Mesendoderm (in vitro differentiated cells): ENCODE measurements around the gene CNTNAP4.

ENCODE experiments used
- DNase-seq: peaks from one replicate; pipeline ENCODE4 v3.0.0; 2013
- H2AK5ac ChIP-seq: 2 replicates; pipeline ENCODE4 v1.6.1; 2013; ENCODE audit warnings: low read length, inconsistent platforms
- H2BK120ac ChIP-seq: 2 replicates; pipeline ENCODE4 v1.6.1; 2013; ENCODE audit warnings: low read depth, mild to moderate bottlenecking, low read length, moderate library complexity, mixed read lengths
- H2BK15ac ChIP-seq: replicated peaks from 2 replicates; pipeline ENCODE4 v1.6.1; 2013; ENCODE audit warnings: low read depth, mild to moderate bottlenecking, moderate library complexity
- H2BK5ac ChIP-seq: 2 replicates; pipeline ENCODE4 v1.6.1; 2013; ENCODE audit warnings: low read length, inconsistent platforms
- H3K18ac ChIP-seq: 2 replicates; pipeline ENCODE4 v1.6.1; 2013; ENCODE audit warnings: mild to moderate bottlenecking, low read length, mixed read lengths
- H3K23ac ChIP-seq: one replicate; pipeline ENCODE4 v1.6.1; 2013; ENCODE audit warnings: low read length
- H3K27ac ChIP-seq: 2 replicates; pipeline ENCODE4 v1.5.1; 2013; ENCODE audit warnings: low read depth, mild to moderate bottlenecking, inconsistent platforms, low read length, moderate library complexity
- H3K27me3 ChIP-seq: 2 replicates; pipeline ENCODE4 v1.6.1; 2013; ENCODE audit warnings: low read length, control low read depth, mild to moderate bottlenecking, inconsistent platforms; ENCODE audit not compliant: insufficient read depth, poor library complexity
- H3K36me3 ChIP-seq: 2 replicates; pipeline ENCODE4 v1.6.1; 2013; ENCODE audit warnings: low read length, inconsistent platforms; ENCODE audit not compliant: control insufficient read depth, insufficient read depth
- H3K4ac ChIP-seq: one replicate; pipeline ENCODE4 v1.6.1; 2013; ENCODE audit warnings: low read depth, mild to moderate bottlenecking, low read length, moderate library complexity
- H3K4me1 ChIP-seq: 2 replicates; pipeline ENCODE4 v1.6.1; 2013; ENCODE audit warnings: low read depth, low read length, inconsistent platforms; ENCODE audit not compliant: control insufficient read depth
- H3K4me2 ChIP-seq: 2 replicates; pipeline ENCODE4 v1.6.1; 2013; ENCODE audit warnings: low read length
- H3K4me3 ChIP-seq: 2 replicates; pipeline ENCODE4 v1.5.1; 2013; ENCODE audit warnings: mild to moderate bottlenecking, low read length
- H3K56ac ChIP-seq: one replicate; pipeline ENCODE4 v1.6.1; 2013; ENCODE audit warnings: low read length
- H3K79me1 ChIP-seq: 2 replicates; pipeline ENCODE4 v1.6.1; 2013; ENCODE audit warnings: low read length, inconsistent platforms
- H3K79me2 ChIP-seq: 2 replicates; pipeline ENCODE4 v1.6.1; 2013; ENCODE audit warnings: mild to moderate bottlenecking, low read length; ENCODE audit not compliant: control insufficient read depth, insufficient read depth
- H3K9ac ChIP-seq: 2 replicates; pipeline ENCODE4 v1.6.1; 2013; ENCODE audit warnings: low read length, inconsistent platforms
- H4K5ac ChIP-seq: one replicate; pipeline ENCODE4 v1.6.1; 2013; ENCODE audit warnings: low read length
- H4K8ac ChIP-seq: one replicate; pipeline ENCODE4 v1.6.1; 2013; ENCODE audit warnings: low read depth, mild to moderate bottlenecking, control low read depth, low read length, moderate library complexity
- WGBS: extraction: QIAGEN DNeasy Blood & Tissue Kit; methylation state at CpG from one replicate; pipeline ENCODE4 v1.1.7; 2013; ENCODE audit warnings: low lambda C conversion rate, missing lambda C conversion rate; ENCODE audit not compliant: insufficient coverage; ENCODE audit errors: extremely low coverage; 5-methylcytosine and 5-hydroxymethylcytosine counted together

CNTNAP4 gene

GRCh38 chr16:76461836-76462235 lies 184.6 kb downstream of the CNTNAP4 start:
- Histone ChIP-seq H3K79me2 (no peaks in the 10 kb centered on the region), H3K9ac (no peak overlapping the region), H4K5ac (no peak overlapping the region), H3K4me3 (no peak overlapping the region), H3K4ac (no peak overlapping the region), H3K27me3 (no peaks in the 10 kb centered on the region), H3K18ac (no peak overlapping the region), H4K8ac (no peak overlapping the region), H2BK5ac (no peak overlapping the region), H3K23ac (no peak overlapping the region), H3K27ac (no peak overlapping the region), H3K36me3 (no peaks in the 10 kb centered on the region), H3K79me1 (no peaks in the 10 kb centered on the region), H2BK120ac (no peak overlapping the region), H3K4me2 (no peak overlapping the region), H3K56ac (no peak overlapping the region), H2BK15ac (no peak overlapping the region), H2AK5ac (no peak overlapping the region), H3K4me1 (no peaks in the 10 kb centered on the region)
- WGBS, result no CpG with 5 or more reads among the region's 8 CpGs
- no peak for DNase-seq

DNA sequence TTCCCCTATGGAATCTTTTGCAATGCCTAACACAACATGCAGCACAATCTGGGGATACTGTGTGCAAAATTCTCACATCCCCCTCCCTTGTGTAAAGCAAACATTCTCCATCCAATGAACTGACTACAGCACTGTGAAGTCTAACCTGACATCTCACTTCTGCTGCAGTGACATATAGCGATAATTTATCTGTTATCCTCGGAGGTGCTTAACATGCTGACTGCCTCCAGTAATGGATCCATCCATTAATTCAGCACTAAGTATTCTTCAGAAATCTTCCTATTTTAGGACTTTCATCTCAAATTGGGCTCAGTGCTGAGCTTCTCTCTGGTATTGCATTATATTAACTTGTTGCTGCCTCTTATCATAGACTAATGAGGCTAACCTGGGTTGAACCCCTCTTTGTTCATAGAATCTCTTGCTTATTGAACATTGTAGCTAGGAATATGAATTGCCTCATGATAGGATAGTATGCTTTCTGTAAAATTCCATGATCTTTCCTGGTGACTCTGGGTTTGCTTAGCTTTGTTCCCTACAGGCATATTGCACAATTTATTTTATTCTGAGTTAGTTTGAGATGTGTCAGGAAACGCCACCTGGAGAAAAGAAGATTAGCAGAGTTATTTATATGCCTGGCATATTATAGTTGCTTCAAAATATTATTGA lies 187.9 kb downstream of the CNTNAP4 start:
- H3K79me1 ChIP-seq, result no peaks in the 10 kb centered on the region
- H3K56ac ChIP-seq, result no peak overlapping the region
- DNase-seq, result no peak
- H3K18ac ChIP-seq, result no peak overlapping the region
- no peak overlapping the region for H3K4me2 ChIP-seq
- no peak overlapping the region for H3K23ac ChIP-seq
- H3K9ac ChIP-seq, result no peak overlapping the region
- no peak overlapping the region for H4K5ac ChIP-seq
- no peaks in the 10 kb centered on the region for H3K4me1 ChIP-seq
- no peaks in the 10 kb centered on the region for H3K27me3 ChIP-seq
- no CpG with 5 or more reads among the region's 3 CpGs for WGBS
- H4K8ac ChIP-seq, result no peak overlapping the region
- no peak overlapping the region for H2BK5ac ChIP-seq
- no peaks in the 10 kb centered on the region for H3K79me2 ChIP-seq
- H2BK15ac ChIP-seq, result no peak overlapping the region
- H3K36me3 ChIP-seq, result no peaks in the 10 kb centered on the region
- no peak overlapping the region for H3K4ac ChIP-seq
- no peak overlapping the region for H2BK120ac ChIP-seq
- H3K4me3 ChIP-seq, result no peak overlapping the region
- no peak overlapping the region for H3K27ac ChIP-seq
- no peak overlapping the region for H2AK5ac ChIP-seq

- Histone ChIP-seq H3K4me3 (no peak overlapping the region), H2AK5ac (no peak overlapping the region), H2BK15ac (no peak overlapping the region), H3K4me2 (no peak overlapping the region), H3K79me1 (no peaks in the 10 kb centered on the region), H2BK5ac (no peak overlapping the region), H3K4me1 (no peaks in the 10 kb centered on the region), H3K79me2 (no peaks in the 10 kb centered on the region), H3K9ac (no peak overlapping the region), H4K8ac (no peak overlapping the region), H3K23ac (no peak overlapping the region), H3K18ac (no peak overlapping the region), H3K27ac (no peak overlapping the region), H3K27me3 (no peaks in the 10 kb centered on the region), H2BK120ac (no peak overlapping the region), H3K56ac (no peak overlapping the region), H3K36me3 (no peaks in the 10 kb centered on the region), H4K5ac (no peak overlapping the region), H3K4ac (no peak overlapping the region)
- DNase-seq, result no peak
These were observed 189.7 kb downstream of the CNTNAP4 start for GRCh38 chr16:76466871-76467270.

DNA sequence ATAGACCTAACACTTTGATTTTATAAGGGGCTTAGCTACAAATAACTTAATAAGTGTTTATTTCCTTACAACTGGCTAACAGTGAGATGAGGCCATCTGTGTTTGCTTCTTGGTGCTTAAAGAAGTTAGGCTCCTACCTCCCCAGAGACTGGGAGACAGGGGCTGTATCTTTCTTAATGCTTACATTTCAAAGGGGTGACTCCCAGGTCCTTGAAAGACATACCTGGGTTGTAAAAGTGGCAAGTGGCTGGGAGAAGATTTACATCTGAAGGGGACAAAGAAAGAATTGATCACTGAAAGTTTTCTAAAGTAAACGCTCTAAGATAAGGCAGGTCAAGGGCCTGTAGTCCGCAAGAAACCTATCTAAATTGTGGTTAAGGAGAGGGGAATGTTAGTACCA lies 196.8 kb downstream of the CNTNAP4 start:
- no peak overlapping the region for H2BK5ac ChIP-seq
- no peak overlapping the region for H3K23ac ChIP-seq
- H3K79me1 ChIP-seq, result no peaks in the 10 kb centered on the region
- H3K4me2 ChIP-seq, result no peak overlapping the region
- no peak overlapping the region for H3K4ac ChIP-seq
- H3K4me3 ChIP-seq, result no peak overlapping the region
- H2AK5ac ChIP-seq, result no peak overlapping the region
- H3K36me3 ChIP-seq, result no peaks in the 10 kb centered on the region
- no peak overlapping the region for H3K9ac ChIP-seq
- no peak overlapping the region for H3K56ac ChIP-seq
- no peak overlapping the region for H3K18ac ChIP-seq
- H3K27ac ChIP-seq, result no peak overlapping the region
- DNase-seq, result peak; percentile 6
- WGBS, result no CpG with 5 or more reads among the region's 2 CpGs
- H4K8ac ChIP-seq, result no peak overlapping the region
- peaks cover 9% of the 10 kb centered on the region for H3K27me3 ChIP-seq
- no peak overlapping the region for H2BK15ac ChIP-seq
- H2BK120ac ChIP-seq, result no peak overlapping the region
- H3K79me2 ChIP-seq, result no peaks in the 10 kb centered on the region
- H3K4me1 ChIP-seq, result no peaks in the 10 kb centered on the region
- no peak overlapping the region for H4K5ac ChIP-seq

GRCh38 chr16:76478105-76478504 lies 200.9 kb downstream of the CNTNAP4 start:
- H3K4me2 ChIP-seq, result no peak overlapping the region
- no peak overlapping the region for H3K4me3 ChIP-seq
- no peak overlapping the region for H3K56ac ChIP-seq
- H4K8ac ChIP-seq, result no peak overlapping the region
- H3K27ac ChIP-seq, result no peak overlapping the region
- H4K5ac ChIP-seq, result no peak overlapping the region
- H3K4ac ChIP-seq, result no peak overlapping the region
- no peak overlapping the region for H2BK15ac ChIP-seq
- no peaks in the 10 kb centered on the region for H3K79me2 ChIP-seq
- H3K18ac ChIP-seq, result no peak overlapping the region
- no CpG with 5 or more reads among the region's 4 CpGs for WGBS
- no peaks in the 10 kb centered on the region for H3K4me1 ChIP-seq
- no peak overlapping the region for H3K9ac ChIP-seq
- no peak overlapping the region for H2AK5ac ChIP-seq
- no peak overlapping the region for H2BK120ac ChIP-seq
- DNase-seq, result no peak
- no peaks in the 10 kb centered on the region for H3K79me1 ChIP-seq
- H2BK5ac ChIP-seq, result no peak overlapping the region
- no peak overlapping the region for H3K23ac ChIP-seq
- H3K27me3 ChIP-seq, result peaks cover 9% of the 10 kb centered on the region
- no peaks in the 10 kb centered on the region for H3K36me3 ChIP-seq

DNA sequence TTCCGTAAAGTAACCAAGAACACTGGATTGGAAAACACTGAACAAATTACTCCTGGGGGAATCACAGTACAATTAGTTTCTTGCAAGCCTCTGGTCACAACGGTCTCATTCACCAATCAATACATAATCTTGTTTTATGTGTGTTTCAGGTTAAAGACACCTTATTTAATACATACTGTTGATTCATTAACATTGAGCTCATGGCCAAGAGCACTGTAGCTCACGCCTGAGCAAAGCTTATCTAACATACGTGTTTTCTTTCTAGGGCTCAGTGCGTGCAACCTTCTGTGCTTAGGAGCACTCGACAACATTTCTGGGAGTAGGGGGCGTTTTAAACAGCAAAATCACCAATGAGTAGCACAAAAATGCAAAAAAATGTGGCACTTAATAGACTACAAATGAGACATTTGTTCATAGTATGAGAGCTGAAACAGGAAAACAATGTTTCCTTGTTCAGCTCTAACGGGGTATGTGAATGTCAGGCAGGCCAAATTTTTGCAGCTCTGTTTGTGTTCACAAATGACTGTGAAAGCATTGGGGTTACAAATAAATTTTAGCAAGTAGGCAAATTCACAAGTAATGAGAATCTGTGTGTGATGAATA lies 206.2 kb downstream of the CNTNAP4 start:
- Histone ChIP-seq H3K36me3 (no peaks in the 10 kb centered on the region), H3K9ac (no peak overlapping the region), H3K23ac (no peak overlapping the region), H3K4me1 (peaks cover 9% of the 10 kb centered on the region), H3K79me1 (no peaks in the 10 kb centered on the region), H3K4me2 (no peak overlapping the region), H2BK120ac (no peak overlapping the region), H3K27me3 (no peaks in the 10 kb centered on the region), H3K27ac (no peak overlapping the region), H4K8ac (no peak overlapping the region), H4K5ac (no peak overlapping the region), H2AK5ac (no peak overlapping the region), H3K56ac (no peak overlapping the region), H2BK5ac (no peak overlapping the region), H2BK15ac (no peak overlapping the region), H3K18ac (no peak overlapping the region), H3K4me3 (no peak overlapping the region), H3K79me2 (no peaks in the 10 kb centered on the region), H3K4ac (no peak overlapping the region)
- no CpG with 5 or more reads among the region's 8 CpGs for WGBS
- no peak for DNase-seq
